HG03469 (cell line): ENCODE measurements around the gene TNS1.
"Not testable (repeated sequence)": the region's sequence is repeated elsewhere in the genome, so short reads cannot be mapped to it uniquely, and the experiment has no call there.

Experiments
- ATAC-seq: cut with Tn5 transposase; IDR thresholded peaks from one replicate; pipeline ENCODE4 v1.9.1; 2021; ENCODE audit warnings: mild to moderate bottlenecking, moderate library complexity, moderate number of reproducible peaks; ENCODE audit not compliant: unreplicated experiment

TNS1 gene

GRCh38 chr2:218030409-218031195, 27.8 kb upstream of the TNS1 start:
- no peak for ATAC-seq

GRCh38 chr2:218029366-218030360, 26.9 kb upstream of the TNS1 start:
- ATAC-seq: no peak

GRCh38 chr2:218028562-218029348, 26.0 kb upstream of the TNS1 start:
- ATAC-seq: no peak

- ATAC-seq: no peak
Measured at GRCh38 chr2:218028189-218028495, 25.3 kb upstream of the TNS1 start.

- no peak for ATAC-seq
Measured at GRCh38 chr2:218027426-218028188, 24.8 kb upstream of the TNS1 start.

- ATAC-seq: no peak
Measured at GRCh38 chr2:218026676-218027425, 24.1 kb upstream of the TNS1 start.

- ATAC-seq: no peak
Measured at GRCh38 chr2:218026244-218026643, 23.4 kb upstream of the TNS1 start.

- ATAC-seq: no peak
Measured at GRCh38 chr2:218024871-218025270, 22.1 kb upstream of the TNS1 start.

- no peak for ATAC-seq
Measured at GRCh38 chr2:218024336-218024735, 21.5 kb upstream of the TNS1 start.

- ATAC-seq: no peak
Measured at GRCh38 chr2:218023636-218024035, 20.8 kb upstream of the TNS1 start.

GRCh38 chr2:218022851-218023530, 20.2 kb upstream of the TNS1 start:
- ATAC-seq: no peak

GRCh38 chr2:218022131-218022850, 19.5 kb upstream of the TNS1 start:
- no peak for ATAC-seq

GRCh38 chr2:218021536-218022071, 18.8 kb upstream of the TNS1 start:
- no peak for ATAC-seq

GRCh38 chr2:218020966-218021535, 18.3 kb upstream of the TNS1 start:
- ATAC-seq: no peak

GRCh38 chr2:218020281-218020680, 17.5 kb upstream of the TNS1 start:
- no peak for ATAC-seq

GRCh38 chr2:218019411-218020060, 16.7 kb upstream of the TNS1 start:
- ATAC-seq: no peak

GRCh38 chr2:218018842-218019125, 16.0 kb upstream of the TNS1 start:
- not testable (repeated sequence) for ATAC-seq
